ENCODE data around the gene PHLPP1.

PHLPP1 gene

DNA sequence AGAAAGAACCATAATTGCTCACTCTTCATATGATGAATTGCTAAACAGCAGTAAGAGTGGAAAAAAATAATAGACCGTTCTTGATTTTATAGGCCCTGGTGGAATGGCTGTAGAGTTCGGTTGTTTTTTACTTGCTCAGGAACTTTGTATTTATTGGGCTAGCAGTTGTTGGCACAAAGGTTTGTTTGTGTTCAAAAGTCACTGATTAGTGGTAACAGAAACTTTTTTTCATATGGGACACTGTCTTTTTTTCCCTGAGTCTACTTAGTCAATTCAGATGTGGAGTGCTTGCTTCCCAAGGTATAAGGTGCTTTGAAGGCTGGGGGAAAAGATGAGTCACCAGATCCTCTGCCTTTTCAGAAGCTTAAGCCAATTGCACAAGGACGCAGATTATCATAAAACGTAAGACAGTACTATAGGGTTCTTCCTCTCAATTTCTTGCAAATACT lies 25.8 kb downstream of the PHLPP1 start:
- ATAC-seq (peak; percentile 49), DNase-seq (no peak)

DNA sequence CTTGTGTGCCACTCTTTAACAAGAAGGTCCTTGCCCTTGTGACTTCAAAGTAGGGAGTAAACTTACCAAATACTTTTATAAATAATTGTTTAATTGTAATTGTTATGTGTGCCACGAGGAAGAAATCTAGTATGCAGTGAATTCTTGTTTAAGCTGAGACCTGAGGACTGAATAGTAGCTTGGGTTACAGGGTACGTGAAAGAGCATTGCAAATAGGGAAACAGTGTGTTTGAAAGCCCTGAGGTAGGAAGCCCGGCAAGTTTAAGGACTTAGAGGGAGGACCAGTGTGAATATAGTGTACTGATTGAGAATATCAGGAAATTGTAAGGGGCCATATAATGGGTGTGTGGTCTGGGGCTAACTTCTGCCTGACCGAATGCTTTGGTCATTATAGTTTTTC lies 26.2 kb downstream of the PHLPP1 start:
- DNase-seq = no peak
- no peak for ATAC-seq

DNA sequence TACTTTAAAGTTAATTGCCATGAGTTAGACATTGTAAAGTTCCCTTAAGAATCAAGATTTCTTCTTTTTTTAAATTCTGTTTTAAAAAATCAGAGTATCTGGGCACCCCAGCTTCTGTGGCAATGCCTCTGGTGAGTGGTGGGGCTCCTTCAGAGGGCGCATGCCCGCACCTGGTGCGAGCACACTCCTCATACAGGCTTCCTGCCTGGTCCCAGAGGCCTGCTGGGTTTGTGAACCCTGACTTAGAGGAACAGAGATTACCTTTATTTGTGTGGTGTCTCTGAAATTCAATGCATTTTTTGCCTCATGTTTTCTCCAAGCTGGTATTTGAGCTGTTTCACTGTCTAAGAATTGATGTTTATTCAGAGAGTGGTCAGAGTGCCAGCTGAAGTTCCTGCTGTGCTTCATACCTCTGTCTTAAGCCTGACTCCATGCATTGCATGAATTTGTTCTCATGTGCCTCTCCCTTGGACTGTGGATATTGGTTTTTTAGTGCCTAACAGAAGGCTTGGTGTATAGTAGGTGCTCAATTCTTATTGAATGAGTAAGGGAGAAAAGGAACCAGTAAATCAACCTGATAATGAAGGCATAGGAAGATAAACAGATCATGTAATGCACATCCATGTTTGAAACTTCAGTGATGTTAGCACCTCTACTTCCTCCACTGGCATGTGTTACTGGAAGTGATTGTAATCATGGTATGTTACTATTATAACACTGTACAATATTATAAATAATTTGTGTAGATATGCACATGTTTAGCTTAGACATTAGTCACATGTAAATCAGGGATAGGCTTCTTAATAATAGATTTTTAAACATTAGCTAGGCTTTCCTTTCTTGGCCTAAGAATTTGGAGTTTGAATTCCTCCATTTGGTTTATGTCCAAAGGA lies 29.0 kb downstream of the PHLPP1 start:
- DNase-seq (peak; percentile 6), ATAC-seq (no peak)

DNA sequence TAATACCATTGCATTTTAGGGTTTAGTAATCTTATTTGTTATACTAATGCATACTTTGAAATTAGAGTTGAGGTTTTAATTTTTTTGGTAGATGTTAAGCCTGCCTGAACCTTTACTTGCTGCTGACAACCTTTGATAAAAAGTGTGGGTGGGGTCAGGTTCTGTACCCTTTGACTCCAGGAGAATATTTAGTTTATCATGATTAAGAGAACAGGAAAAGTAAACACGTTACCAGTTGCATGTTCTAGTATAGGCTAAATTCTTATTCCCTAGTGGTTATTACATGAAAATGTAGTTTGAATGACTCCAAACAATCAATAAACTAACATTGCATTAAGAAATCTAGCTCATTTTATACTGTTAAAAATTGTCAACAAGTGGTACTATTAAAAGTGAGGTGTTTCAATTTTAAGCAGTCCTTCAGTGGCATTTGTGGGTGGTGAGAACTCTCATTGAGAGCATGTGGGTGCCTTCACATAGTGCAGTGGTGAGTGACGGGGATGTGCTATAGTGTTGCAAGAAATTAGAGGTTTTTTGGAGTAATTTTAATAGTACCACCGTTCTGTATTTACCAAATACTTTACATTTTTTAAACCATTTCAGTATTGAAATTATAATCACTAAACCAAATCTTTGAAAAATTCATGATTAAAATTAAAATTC lies 29.9 kb downstream of the PHLPP1 start:
- DNase-seq = no peak
- no peak for ATAC-seq

DNA sequence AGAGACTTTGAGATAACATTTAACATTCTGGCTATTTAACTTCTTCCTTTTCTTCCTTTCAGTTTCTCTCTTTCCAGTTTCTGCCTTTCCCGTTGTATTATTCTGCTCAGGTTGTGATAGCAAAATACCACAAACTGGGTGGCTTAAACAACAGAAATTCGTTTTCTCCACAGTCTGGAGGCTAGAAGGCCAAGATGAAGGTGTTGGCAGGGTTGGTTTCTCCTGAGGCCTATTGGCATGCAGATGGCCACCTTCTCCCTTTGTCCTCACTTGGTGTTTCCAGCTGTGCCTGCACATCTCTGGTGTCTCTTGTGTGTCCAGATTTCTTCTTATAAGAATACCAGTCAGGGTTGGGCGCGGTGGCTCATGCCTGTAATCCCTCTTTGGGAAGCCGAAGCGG lies 34.0 kb downstream of the PHLPP1 start:
- ATAC-seq = no peak
- no peak for DNase-seq

DNA sequence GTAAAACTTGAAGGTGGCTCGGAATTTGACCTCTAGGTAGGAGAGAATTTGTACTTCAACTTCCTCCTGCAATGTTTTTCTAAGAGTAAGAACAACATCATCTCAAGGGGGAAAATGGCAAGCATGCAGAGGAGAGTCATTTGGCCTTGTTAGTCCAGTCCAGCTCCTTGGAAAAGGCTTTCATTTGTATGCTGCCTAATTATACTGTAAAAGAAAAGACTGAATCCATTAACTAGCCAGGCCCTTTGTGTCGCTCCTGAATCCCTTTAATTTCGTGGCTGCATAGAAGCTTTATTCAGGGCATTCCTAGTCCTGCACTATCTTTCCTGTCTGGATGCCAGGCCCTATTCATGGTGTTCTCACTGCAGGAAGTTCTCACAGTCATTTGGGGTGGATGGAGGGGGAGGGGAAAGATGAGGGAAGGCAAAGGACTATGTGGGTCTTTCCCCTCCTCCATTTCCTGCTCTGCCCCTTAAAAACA lies 36.0 kb downstream of the PHLPP1 start:
- DNase-seq = no peak
- no peak for ATAC-seq

DNA sequence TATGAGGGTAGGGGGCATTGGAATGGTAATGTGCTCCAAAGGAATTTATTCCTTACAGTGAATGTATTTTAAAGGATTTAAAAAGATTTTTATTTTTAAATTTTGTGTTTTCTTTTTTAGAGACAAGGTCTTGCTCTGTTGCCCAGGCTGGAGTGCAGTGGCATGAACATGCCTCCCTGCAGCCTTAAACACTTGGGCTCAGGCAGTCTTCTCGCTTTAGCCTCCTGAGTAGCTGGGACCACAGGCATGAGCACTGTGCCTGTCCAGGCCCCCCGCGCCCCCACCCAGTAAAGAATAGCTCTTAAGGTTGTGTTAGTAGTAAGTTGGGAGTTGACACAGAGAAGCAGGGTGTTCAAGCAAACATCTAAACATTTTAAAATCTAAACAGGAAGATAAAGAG lies 36.6 kb downstream of the PHLPP1 start:
- ATAC-seq (no peak), DNase-seq (no peak)

DNA sequence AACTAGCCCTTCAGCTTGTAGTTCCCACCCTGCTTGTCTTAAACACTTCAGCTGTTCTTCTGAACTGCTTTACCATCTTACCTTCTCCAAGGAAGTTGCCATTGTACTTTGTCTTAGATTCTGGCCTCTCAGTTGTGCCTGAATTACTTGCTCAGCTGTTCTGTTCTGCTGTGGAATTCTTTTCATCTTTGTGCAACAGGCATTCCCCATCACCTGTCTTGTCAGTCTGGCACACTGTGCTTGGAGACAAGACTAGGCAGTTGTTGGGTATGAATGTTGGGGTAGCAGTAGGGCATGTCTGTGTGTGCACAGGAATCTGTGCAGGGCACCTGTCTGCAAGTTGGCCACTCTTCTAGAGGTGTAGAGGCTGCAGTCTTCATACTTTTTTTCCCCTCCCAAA lies 38.7 kb downstream of the PHLPP1 start:
- DNase-seq = no peak

DNA sequence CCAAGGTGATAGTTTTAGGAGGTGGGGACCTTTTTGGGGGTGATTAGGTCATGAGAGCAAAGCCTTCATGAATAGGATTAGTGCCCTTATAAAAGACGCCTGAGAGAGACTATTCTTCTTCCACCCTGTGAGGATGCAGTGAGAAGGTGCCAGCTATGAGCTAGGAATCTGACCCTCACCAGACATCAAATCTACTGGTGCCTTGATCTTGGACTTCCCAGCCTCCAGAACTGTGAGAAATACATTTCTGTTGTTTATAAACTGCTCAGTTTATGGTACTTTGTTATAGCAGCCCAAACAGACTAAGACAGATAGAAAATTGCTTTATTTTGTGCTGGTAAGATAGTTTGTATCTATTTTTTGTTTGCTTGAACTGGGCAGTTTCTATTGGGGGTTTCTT lies 40.1 kb downstream of the PHLPP1 start:
- ATAC-seq = no peak

More for the DNA sequence above, 38.7 kb downstream of the PHLPP1 start:
- ATAC-seq = no peak

DNA sequence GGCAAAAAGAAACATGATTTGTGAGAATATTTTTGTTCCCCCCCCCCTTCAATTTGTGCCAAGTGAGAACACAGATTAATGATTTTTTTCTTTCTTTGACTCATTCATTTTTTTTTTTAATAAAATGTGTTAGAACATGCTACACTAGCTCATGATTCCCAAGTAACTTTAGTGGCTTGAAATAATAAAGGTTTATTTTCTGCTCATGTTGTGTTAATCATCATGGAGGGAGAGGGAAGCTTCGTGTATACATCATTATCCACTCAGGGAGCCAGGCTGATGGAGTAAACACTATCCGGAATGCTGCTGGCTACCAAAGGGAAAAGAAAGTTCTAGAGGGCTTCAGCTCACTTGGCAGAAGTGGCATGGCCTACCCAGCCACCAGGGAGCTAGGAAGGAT lies 40.6 kb downstream of the PHLPP1 start:
- DNase-seq (no peak), ATAC-seq (no peak)

More for the DNA sequence above, 40.1 kb downstream of the PHLPP1 start:
- DNase-seq = no peak

DNA sequence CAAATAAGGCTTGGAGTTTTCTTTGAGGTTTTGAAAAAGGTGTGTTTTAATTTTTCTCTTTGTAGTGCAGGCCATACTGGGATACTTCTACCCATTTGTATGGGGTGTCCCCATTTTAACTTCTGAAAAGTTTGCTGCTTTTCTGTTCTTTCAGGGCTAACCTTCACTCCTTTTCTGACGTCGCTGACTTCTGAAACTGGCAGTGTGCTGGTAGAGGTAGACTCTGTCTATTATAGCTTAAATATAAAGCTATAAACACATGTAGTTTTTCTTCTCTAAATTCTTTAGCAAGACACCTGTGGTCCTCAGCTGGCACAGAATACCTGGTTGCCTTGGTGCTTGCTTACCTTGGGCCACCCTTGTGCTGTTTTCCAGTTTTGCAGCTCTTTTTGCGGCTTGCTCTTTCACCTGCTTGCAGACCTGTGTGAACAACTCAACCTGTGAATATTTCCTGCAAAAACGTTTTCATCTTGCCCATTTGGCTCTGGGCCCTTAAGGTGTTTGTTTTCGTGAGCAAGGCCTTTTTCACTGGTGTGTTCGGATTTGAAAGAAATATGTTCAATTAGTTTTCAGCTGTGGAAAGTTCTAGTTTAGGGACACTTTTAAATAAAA lies 42.2 kb downstream of the PHLPP1 start:
- DNase-seq (no peak), ATAC-seq (no peak)

DNA sequence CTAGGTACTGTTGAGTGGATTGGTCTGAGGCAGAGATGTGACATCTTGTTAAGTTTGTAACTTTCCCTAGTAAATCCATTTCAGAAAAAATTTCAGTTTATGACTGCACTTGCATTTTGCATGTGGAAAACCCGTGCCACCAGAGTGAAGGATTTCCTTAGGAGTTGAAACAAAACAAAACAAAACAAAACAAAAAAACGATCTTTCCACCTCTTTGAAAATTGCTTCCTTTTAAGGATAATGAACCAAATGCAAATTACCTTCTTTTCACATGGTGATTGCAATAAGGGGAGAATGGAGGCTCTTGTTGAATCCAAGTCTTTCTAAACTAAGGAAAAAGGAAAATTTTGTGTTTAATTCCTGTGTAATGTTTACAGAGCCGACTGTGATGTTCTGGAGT lies 43.2 kb downstream of the PHLPP1 start:
- DNase-seq = no peak
- no peak for ATAC-seq

DNA sequence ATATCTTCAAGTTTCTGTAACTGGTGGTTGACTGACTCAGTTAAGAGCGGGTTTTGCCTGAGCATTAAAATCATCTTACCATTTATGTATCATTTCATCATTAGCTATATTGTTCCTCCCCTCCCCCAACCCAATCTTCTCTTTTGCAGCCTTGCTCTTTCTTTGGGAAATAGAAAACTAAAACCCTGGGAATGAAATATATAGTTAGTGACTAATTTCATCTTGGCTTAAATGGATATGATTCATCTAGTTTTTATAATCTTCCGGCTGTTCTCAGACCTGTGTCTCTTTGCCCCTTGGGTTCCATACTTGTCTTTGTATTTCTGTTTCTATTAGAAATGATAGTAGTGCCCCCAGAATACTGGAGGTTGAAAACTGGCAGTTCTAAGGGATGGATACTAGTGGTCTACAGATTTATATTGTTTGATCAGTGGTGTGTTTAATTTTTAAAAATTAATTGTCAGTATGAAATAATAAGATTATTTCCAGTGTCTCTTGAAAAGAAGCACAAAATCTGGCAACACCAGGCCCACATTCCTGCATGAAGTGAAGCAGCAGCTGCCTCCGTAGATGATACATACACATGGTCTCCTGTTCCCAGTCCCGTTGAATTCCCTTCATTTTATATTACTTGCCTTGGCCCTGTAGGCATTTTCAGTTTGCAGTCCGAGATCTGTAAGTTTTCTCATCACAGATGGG lies 44.5 kb downstream of the PHLPP1 start:
- DNase-seq (no peak), ATAC-seq (no peak)

DNA sequence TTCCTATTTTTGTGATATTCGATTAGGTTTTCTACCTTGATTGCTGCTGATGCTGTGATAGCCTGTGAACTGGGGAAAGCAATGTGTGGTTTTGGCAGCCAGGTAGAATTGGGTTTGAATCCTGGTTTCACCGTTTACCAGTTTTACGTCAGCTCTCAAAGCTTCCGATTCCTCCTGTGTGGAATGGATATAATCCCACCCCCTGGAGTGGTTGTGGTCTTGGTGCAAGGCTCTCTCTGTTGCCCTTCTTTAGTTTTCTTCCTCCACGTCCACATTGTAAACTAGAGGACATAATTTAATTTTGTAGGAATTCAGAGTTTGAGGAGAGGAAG lies 45.0 kb downstream of the PHLPP1 start:
- ATAC-seq (no peak), DNase-seq (no peak)

DNA sequence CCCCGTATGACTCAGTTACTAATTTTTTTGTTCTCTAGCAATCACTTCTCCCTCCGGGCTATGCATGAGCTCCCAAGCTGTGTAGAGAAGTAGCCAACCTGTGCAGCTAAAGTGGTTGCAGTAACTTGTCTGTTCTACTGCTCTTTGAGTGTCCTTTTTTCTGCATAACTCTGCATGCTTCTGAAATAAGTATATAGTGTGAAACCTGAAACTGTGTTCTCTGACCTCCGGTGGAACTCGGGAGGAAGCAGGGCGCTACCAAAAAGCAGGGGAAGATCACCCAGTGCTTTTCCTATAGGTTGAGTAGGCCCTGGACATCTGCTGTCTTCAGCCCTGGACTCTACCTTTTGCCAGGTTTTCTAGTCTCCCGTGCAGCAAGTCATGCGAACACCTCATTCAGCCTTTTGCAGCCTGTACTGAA lies 47.8 kb downstream of the PHLPP1 start:
- ATAC-seq = no peak
- no peak for DNase-seq

DNA sequence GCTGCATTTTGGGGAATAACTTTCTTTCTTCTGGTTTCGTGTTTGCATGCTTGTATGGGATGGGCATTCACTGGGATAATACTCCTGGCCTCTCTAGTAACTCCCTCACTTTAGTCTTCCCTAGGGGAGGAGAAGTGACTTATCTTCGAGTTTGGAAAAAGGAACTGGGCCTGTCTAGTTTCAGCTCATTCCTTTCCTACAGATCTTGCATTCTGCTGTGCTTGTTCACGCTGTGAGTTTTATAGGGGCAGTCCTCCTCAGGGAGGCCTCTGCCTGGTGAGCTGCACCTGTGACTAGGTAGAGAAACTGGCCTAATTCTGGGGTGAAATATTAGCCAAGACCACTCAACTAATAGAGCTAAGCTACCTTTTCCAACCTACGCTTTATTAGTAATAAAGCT lies 50.9 kb downstream of the PHLPP1 start:
- no peak for ATAC-seq
- DNase-seq = no peak

DNA sequence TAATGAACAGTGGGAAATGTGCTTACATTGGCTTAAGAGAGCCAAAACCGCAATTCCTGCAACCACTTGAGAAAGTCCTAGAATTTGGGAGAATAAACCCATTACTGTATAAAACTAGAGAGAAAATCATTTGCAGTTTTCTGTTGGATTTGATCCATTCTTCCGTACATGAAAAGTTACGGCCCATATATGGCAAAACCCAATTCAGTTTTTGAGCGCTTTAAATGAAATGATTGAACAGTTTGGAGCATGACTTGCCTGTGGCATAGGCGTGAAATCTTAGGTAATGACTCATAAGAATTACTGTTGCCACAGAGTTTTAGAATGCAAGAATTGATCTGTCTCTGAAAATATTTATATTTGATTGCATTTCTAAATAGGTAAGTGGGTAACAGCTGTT lies 52.0 kb downstream of the PHLPP1 start:
- ATAC-seq (peak; percentile 69), DNase-seq (no peak)

DNA sequence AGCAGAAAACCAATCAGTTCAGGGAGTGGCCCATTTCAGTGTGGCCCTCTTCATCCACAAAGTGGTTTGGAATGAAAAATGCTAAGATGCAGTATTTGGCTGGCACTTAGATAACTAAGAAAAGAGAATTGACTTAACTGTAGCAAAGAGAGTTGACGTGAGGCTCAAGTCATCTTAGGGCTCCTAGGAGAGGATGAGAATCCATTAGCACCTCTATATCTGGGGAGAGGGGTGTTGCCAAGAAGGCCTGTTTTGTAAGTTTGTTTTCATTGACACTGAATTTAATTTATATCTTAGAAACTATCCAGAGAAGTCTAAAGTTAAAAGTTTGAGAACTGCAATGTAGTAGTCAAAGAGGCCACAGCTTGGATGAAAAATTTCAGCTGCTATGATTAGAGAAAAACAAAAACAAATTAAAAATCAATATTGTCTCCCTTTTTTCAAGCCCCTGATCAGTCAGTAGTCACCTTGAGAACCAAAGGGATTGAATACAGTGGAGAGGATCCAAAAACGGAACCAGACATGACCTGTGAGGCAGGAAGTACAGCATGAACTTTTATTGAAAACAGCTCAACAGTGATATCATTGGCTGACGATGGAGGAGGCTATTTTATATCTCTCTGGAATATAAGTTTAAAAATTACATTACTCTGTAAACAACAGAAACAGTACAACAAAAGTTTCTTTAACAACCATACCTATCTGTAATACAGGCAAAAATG lies 52.7 kb downstream of the PHLPP1 start:
- ATAC-seq (no peak), DNase-seq (no peak)

DNA sequence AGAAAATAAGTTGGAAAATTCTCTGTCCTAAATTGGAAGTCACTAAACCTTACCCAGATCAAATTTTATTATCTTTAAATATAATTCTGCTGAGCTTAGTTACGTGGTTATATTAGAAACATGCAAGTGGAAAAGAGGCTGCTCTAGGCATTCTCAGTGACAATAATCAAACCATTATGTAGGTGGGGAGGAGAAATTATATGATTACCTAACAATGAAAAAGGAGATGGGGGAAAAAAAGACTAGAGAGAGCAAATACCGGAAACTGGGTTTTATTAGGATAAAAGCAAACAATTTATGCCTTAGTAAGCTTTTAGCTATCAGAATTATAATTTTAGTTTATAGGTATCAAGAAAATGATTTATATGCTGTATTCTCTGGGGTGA lies 53.2 kb downstream of the PHLPP1 start:
- ATAC-seq (no peak), DNase-seq (no peak)

DNA sequence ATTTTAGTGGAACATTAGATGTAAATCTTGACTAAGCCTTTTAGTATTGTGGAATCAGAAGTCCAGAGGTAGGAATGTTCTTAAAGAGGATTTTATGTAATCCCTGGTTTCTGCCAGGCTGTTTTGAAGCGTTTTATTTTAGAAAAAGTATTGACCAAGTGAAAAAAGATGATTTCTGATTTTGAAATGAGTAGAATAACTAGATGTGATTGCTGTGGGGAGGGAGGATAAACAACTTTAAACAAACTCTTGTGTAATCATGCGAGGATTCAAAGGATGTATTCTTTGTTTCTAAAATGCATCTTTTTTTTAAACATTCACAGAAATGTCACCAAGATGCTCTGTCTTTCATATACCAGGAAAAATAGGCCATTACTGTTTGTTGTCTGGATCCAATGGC lies 53.9 kb downstream of the PHLPP1 start:
- no peak for DNase-seq
- no peak for ATAC-seq

DNA sequence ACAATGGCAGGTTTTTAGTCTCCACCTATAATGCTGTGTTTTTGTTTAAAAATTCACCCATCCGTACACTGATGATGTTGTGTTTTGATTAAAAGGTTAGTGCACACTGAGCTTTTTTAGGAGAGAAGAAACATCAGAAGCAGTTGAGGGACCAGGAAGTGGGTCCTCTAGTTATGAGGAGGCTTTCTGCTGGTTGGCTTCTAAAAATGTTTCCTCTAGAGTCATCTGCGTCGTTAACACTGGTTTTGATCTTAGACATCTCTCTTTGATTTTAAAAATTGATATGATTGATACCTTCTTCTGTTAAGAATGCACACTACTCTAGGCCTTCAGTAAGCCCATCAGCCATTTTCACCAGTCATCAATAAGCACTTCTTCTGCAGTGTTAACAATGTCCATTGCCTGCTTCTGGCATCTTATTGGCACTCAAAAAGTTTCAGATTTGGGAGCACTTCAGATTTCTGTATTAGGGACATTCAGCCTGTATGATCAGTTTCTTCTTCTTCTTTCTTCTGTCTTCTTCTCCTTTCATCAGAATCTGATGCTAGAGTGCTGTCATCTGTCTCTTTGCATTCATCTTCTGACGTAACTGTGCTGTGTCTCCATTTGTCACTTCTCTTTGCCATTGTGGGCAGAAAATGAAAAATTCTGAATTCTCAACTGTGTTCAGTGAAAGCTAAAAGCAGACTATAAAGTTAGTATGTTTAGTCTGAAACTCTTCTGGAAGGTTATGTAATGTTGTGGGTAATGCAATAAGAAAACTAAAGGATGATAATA lies 56.3 kb downstream of the PHLPP1 start:
- peak; percentile 57 for ATAC-seq
- no peak for DNase-seq
